H1 (cell line): ENCODE data around the gene GAGE12F. TPM values are rescaled to one million over a fixed set of nuclear protein-coding genes. Genes with fewer than 3 reads are reported as not detected.

ENCODE experiments used
- CTCF ChIA-PET: fragments of 300-600 bp; sonication (Branson Sonifier 250); formaldehyde crosslinking; loops from one replicate; lab custom pipeline; 2021; ENCODE audit not compliant: partially characterized antibody; lab: Charles Lee
- POLR2A ChIA-PET: fragments of 300-600 bp; sonication (Branson Sonifier 250); formaldehyde crosslinking; loops from one replicate; lab custom pipeline; 2021; ENCODE audit warnings: inconsistent platforms; ENCODE audit not compliant: partially characterized antibody; lab: Charles Lee
- DNase-seq, 2 experiments: peaks; one replicate each; pipeline versions ENCODE4 v3.0.0 to v3.0.0-alpha.2; 2010 to 2022; ENCODE audit warnings: low spot score in 2 of 2, low read depth in 1 of 2, mixed read lengths in 1 of 2
- FAIRE-seq: peaks from 2 replicates; lab custom pipeline; 2011; peaks lifted over from hg19 to GRCh38; lab: Jason Lieb, UNC
- H2AFZ ChIP-seq: 2 replicates; pipeline ENCODE4 v1.8.1; 2012; ENCODE audit warnings: low read length, inconsistent platforms
- H2AK5ac ChIP-seq: 2 replicates; pipeline ENCODE4 v1.6.1; 2013; ENCODE audit warnings: low read depth, low read length
- H2BK120ac ChIP-seq: replicated peaks from 2 replicates; pipeline ENCODE3; 2013; ENCODE audit warnings: low read depth, low read length, inconsistent platforms
- H2BK12ac ChIP-seq: 2 replicates; pipeline ENCODE4 v1.6.1; 2013; ENCODE audit warnings: low read depth, low read length
- H2BK15ac ChIP-seq: 2 replicates; pipeline ENCODE4 v1.6.1; 2013; ENCODE audit warnings: low read length
- H2BK20ac ChIP-seq: 2 replicates; pipeline ENCODE4 v1.6.1; 2013; ENCODE audit warnings: low read length
- H2BK5ac ChIP-seq: 2 replicates; pipeline ENCODE4 v1.6.1; 2013; ENCODE audit warnings: low read depth, low read length
- H3K14ac ChIP-seq: 2 replicates; pipeline ENCODE4 v1.6.1; 2013; ENCODE audit warnings: inconsistent platforms; ENCODE audit not compliant: insufficient read length
- H3K18ac ChIP-seq: 2 replicates; pipeline ENCODE4 v1.6.1; 2013; ENCODE audit warnings: low read length; ENCODE audit errors: extremely low read depth
- H3K23ac ChIP-seq: 2 replicates; pipeline ENCODE4 v1.6.1; 2013; ENCODE audit warnings: inconsistent platforms; ENCODE audit not compliant: insufficient read length
- H3K23me2 ChIP-seq: 2 replicates; pipeline ENCODE4 v1.6.1; 2013; ENCODE audit warnings: low read depth, low read length
- H3K27ac ChIP-seq: 2 replicates; pipeline ENCODE4 v1.6.1; 2011; ENCODE audit warnings: low read depth, low read length, inconsistent platforms
- H3K27me3 ChIP-seq, 4 experiments: replicated peaks in 1 of 4; 1 replicate in 1 of 4; 2 replicates in 3 of 4; pipeline versions ENCODE4 v1.6.1 to v1.8.1; 2011 to 2013; ENCODE audit warnings: low read length in 3 of 4, mild to moderate bottlenecking in 3 of 4, inconsistent platforms in 2 of 4, mixed read lengths in 2 of 4, moderate library complexity in 1 of 4; ENCODE audit not compliant: control insufficient read depth in 3 of 4, insufficient read depth in 3 of 4; ENCODE audit errors: extremely low read depth in 1 of 4
- H3K36me3 ChIP-seq, 4 experiments: 2 replicates each; pipeline versions ENCODE4 v1.6.1 to v1.8.1; 2011 to 2013; ENCODE audit warnings: mild to moderate bottlenecking in 4 of 4, low read length in 3 of 4, moderate library complexity in 2 of 4, control low read depth in 1 of 4, inconsistent platforms in 1 of 4; ENCODE audit not compliant: insufficient read depth in 4 of 4, control insufficient read depth in 2 of 4
- H3K4ac ChIP-seq: replicated peaks from 2 replicates; pipeline ENCODE3; 2013; ENCODE audit warnings: low read length, low read depth, mixed read lengths, inconsistent platforms; ENCODE audit not compliant: insufficient read length
- H3K4me1 ChIP-seq, 4 experiments: replicated peaks in 1 of 4; 1 replicate in 1 of 4; 2 replicates in 3 of 4; pipeline versions ENCODE4 v1.6.1 to v1.8.1; 2011 to 2013; ENCODE audit warnings: low read length in 3 of 4, inconsistent platforms in 2 of 4, mixed read lengths in 1 of 4; ENCODE audit not compliant: insufficient read depth in 4 of 4, control insufficient read depth in 3 of 4
- H3K4me2 ChIP-seq, 2 experiments: 2 replicates each; pipeline versions ENCODE4 v1.6.1 to v1.8.1; 2011 to 2013; ENCODE audit warnings: low read depth in 2 of 2, low read length in 2 of 2, control low read depth in 1 of 2, inconsistent platforms in 1 of 2, mild to moderate bottlenecking in 1 of 2; ENCODE audit not compliant: insufficient read depth in 1 of 2
- H3K4me3 ChIP-seq, 4 experiments: fragments of 200-600, 300-600 bp in 1 of 4; sonication (generic), shearing (Covaris generic), sonication (Bioruptor Twin) in 1 of 4; 2 replicates each; pipeline versions ENCODE4 v1.5.1 to v1.8.1; 2011 to 2016; ENCODE audit warnings: low read length in 4 of 4, low read depth in 3 of 4, control low read depth in 2 of 4, inconsistent platforms in 2 of 4, mild to moderate bottlenecking in 2 of 4, mixed read lengths in 1 of 4, moderate library complexity in 1 of 4; ENCODE audit not compliant: insufficient read depth in 2 of 4; ENCODE audit errors: extremely low read depth in 1 of 4
- H3K56ac ChIP-seq: replicated peaks from 2 replicates; pipeline ENCODE3; 2013; ENCODE audit warnings: low read depth, mild to moderate bottlenecking, mixed read lengths, low read length, inconsistent platforms; ENCODE audit not compliant: insufficient read length
- H3K79me1 ChIP-seq: 2 replicates; pipeline ENCODE4 v1.6.1; 2013; ENCODE audit warnings: low read depth, low read length, control low read depth
- H3K79me2 ChIP-seq, 2 experiments: 2 replicates each; pipeline versions ENCODE4 v1.6.1 to v1.8.1; 2012 to 2013; ENCODE audit warnings: low read length in 2 of 2, mild to moderate bottlenecking in 2 of 2, inconsistent platforms in 1 of 2; ENCODE audit not compliant: insufficient read depth in 2 of 2, control insufficient read depth in 1 of 2
- H3K9ac ChIP-seq, 4 experiments: replicated peaks in 1 of 4; 1 replicate in 1 of 4; 2 replicates in 3 of 4; pipeline versions ENCODE4 v1.6.1 to v1.8.1; 2011 to 2013; ENCODE audit warnings: low read depth in 3 of 4, low read length in 3 of 4, control low read depth in 2 of 4, mild to moderate bottlenecking in 2 of 4, moderate library complexity in 2 of 4, inconsistent platforms in 1 of 4; ENCODE audit errors: extremely low read depth in 1 of 4
- H3K9me3 ChIP-seq, 2 experiments: 2 replicates each; pipeline versions ENCODE4 v1.6.1 to v1.8.1; 2012 to 2013; ENCODE audit warnings: mild to moderate bottlenecking in 2 of 2, moderate library complexity in 2 of 2, control low read depth in 1 of 2, inconsistent platforms in 1 of 2, low read depth in 1 of 2, low read length in 1 of 2, mixed read lengths in 1 of 2; ENCODE audit not compliant: insufficient read depth in 2 of 2
- H4K20me1 ChIP-seq, 2 experiments: replicated peaks in 1 of 2; 2 replicates each; pipeline versions ENCODE3 to v1.8.1; 2011 to 2013; ENCODE audit warnings: inconsistent platforms in 2 of 2, low read length in 2 of 2, mild to moderate bottlenecking in 1 of 2; ENCODE audit not compliant: insufficient read depth in 2 of 2, control insufficient read depth in 1 of 2
- H4K5ac ChIP-seq: 2 replicates; pipeline ENCODE4 v1.6.1; 2013; ENCODE audit warnings: low read length, low read depth, mixed read lengths, inconsistent platforms; ENCODE audit not compliant: insufficient read length
- H4K8ac ChIP-seq: 2 replicates; pipeline ENCODE4 v1.8.0; 2013; ENCODE audit warnings: mild to moderate bottlenecking, moderate library complexity, low read length, inconsistent platforms; ENCODE audit not compliant: insufficient read depth; ENCODE audit errors: extremely low read depth
- H4K91ac ChIP-seq: replicated peaks from 2 replicates; pipeline ENCODE3; 2013; ENCODE audit warnings: low read length, mixed read lengths, inconsistent platforms; ENCODE audit not compliant: insufficient read length
- JUN ChIP-seq: IDR thresholded peaks from 2 replicates; pipeline ENCODE4 v1.6.1; 2011; ENCODE audit warnings: low read depth, mild to moderate bottlenecking, improper control_type of control experiment, low read length
- POLR2A ChIP-seq, 2 experiments: IDR thresholded peaks; 1 replicate in 1 of 2; 2 replicates in 1 of 2; pipeline ENCODE4 v1.6.1; 2011; ENCODE audit warnings: low read depth in 2 of 2, low read length in 2 of 2, mild to moderate bottlenecking in 2 of 2; ENCODE audit errors: control extremely low read depth in 1 of 2
- SP4 ChIP-seq: IDR thresholded peaks from 2 replicates; pipeline ENCODE4 v1.6.1; 2012; ENCODE audit warnings: low read length, inconsistent platforms
- YY1 ChIP-seq: IDR thresholded peaks from 2 replicates; pipeline ENCODE4 v1.6.1; 2011; ENCODE audit warnings: low read depth, mild to moderate bottlenecking, low read length
- WGBS, 2 experiments: shearing (Covaris generic) in 1 of 2; methylation state at CpG; one replicate each; pipeline versions ENCODE4 v1.1.6 to v1.1.7; 2013 to 2015; ENCODE audit warnings: low lambda C conversion rate in 2 of 2, mixed read lengths in 2 of 2, inconsistent platforms in 1 of 2, low coverage in 1 of 2, missing lambda C conversion rate in 1 of 2; ENCODE audit not compliant: insufficient replicate concordance in 2 of 2, insufficient coverage in 1 of 2, insufficient read length in 1 of 2; ENCODE audit errors: extremely low coverage in 1 of 2, missing lambda C conversion rate in 1 of 2; 5-methylcytosine and 5-hydroxymethylcytosine counted together
- polyA plus RNA-seq, 7 experiments: library from polyadenylated mRNA; depleted of rRNA in 3 of 7; stranded (reverse) in 5 of 7; unstranded in 2 of 7; fragments of >200 nt in 5 of 7; fragments of 200-250 nt in 2 of 7; gene quantifications; 1 replicate in 5 of 7; 2 replicates in 1 of 7; 4 replicates in 1 of 7; pipeline versions ENCODE4 v1.2.1 to v1.2.3, GENCODE V29; 2011 to 2013; ENCODE audit warnings: missing spikeins in 2 of 7, mixed read lengths in 2 of 7
- small RNA-seq: library from polyadenylated mRNA; stranded (forward); fragments of <200 nt; extraction: miRNeasy Mini kit (QIAGEN cat#:217004); gene quantifications from one replicate; pipeline ENCODE3, GENCODE V24; 2013; ENCODE audit not compliant: insufficient read depth
- total RNA-seq: library from RNA; stranded (reverse); fragmentation: NEBNext Ultra II Directional; extraction: Animal tissue kit (Norgen Biotek cat#: 25700); gene quantifications from 2 replicates; pipeline ENCODE4 v1.2.1, GENCODE V29; 2021

GAGE12F gene
- total and polyA plus RNA-seq, 2 of the 8 experiments (the other 6 are each of a cell fraction or from before 2014, with no cell fraction given): not detected

GRCh38 chrX:49610718-49611310 is 50.2 kb downstream of the GAGE12F start:
- no peak overlapping the region for H4K91ac ChIP-seq
- CTCF ChIA-PET: no interaction called here
- no peaks in the 10 kb centered on the region for H4K20me1 ChIP-seq
- H3K36me3 ChIP-seq: no peaks in the 10 kb centered on the region
- H3K9me3 ChIP-seq: no peaks in the 10 kb centered on the region
- no peak for DNase-seq
- no peak overlapping the region for H2BK5ac ChIP-seq
- no peaks in the 10 kb centered on the region for H3K23me2 ChIP-seq
- no peak overlapping the region for H3K14ac ChIP-seq
- H2BK15ac ChIP-seq: no peak overlapping the region
- H3K4me1 ChIP-seq: no peaks in the 10 kb centered on the region
- H2BK120ac ChIP-seq: no peak overlapping the region
- no peak overlapping the region for H3K23ac ChIP-seq
- no peak overlapping the region for H3K18ac ChIP-seq
- no peaks in the 10 kb centered on the region for H3K27me3 ChIP-seq
- H3K4me2 ChIP-seq: no peak overlapping the region
- WGBS, 2 experiments: 94% methylated on average over 7 of the region's 7 CpGs; no CpG with 5 or more reads in 1 of the 2 experiments
- no peaks in the 10 kb centered on the region for H3K79me1 ChIP-seq
- TF ChIP-seq JUN (no peak), YY1 (no peak), SP4 (no peak), POLR2A (IDR thresholded peaks at IDR 0.05; ENCODE audit: control extremely low read depth in 1 of 2, low read depth in 2 of 2, low read length in 2 of 2) (no peak)
- TF ChIP-seq, all 59 proteins: peak for 0
- FAIRE-seq: no peak
- H3K79me2 ChIP-seq: no peaks in the 10 kb centered on the region
- no peak overlapping the region for H4K8ac ChIP-seq
- no peak overlapping the region for H2BK20ac ChIP-seq
- POLR2A ChIA-PET: no interaction called here
- no peak overlapping the region for H4K5ac ChIP-seq
- H2BK12ac ChIP-seq: no peak overlapping the region
- no peak overlapping the region for H3K4ac ChIP-seq
- H2AFZ ChIP-seq: no peak overlapping the region
- H3K4me3 ChIP-seq: no peak overlapping the region
- no peak overlapping the region for H3K27ac ChIP-seq
- no peak overlapping the region for H3K9ac ChIP-seq
- H3K56ac ChIP-seq: no peak overlapping the region
- no peak overlapping the region for H2AK5ac ChIP-seq

Small RNA genes lying within 50 kb of the gene (small RNA-seq; reads per million reads assigned to genes)
- gene GAGE12B: not detected

Other genes with a start within 250 kb of the GAGE12F start
- not detected in 2 replicates for gene GAGE12J, start 238.8 kb upstream of the GAGE12F start, total RNA-seq
- not detected in 2 replicates for gene GAGE12J, start 238.8 kb upstream of the GAGE12F start, polyA plus RNA-seq (2011; rRNA removed)
- not detected in 2 replicates for gene GAGE13, start 229.3 kb upstream of the GAGE12F start, total RNA-seq
- not detected in 2 replicates for gene GAGE13, start 229.3 kb upstream of the GAGE12F start, polyA plus RNA-seq (2011; rRNA removed)
- not detected in 2 replicates for gene GAGE12C, start 28.7 kb upstream of the GAGE12F start, total RNA-seq
- not detected in 2 replicates for gene GAGE12C, start 28.7 kb upstream of the GAGE12F start, polyA plus RNA-seq (2011; rRNA removed)
- not detected in 2 replicates for gene GAGE12D, start 19.1 kb upstream of the GAGE12F start, total RNA-seq
- gene GAGE12D, start 19.1 kb upstream of the GAGE12F start, polyA plus RNA-seq (2011; rRNA removed): not detected in 2 replicates
- gene GAGE12E, start 9.6 kb upstream of the GAGE12F start, total RNA-seq: not detected in 2 replicates
- not detected in 2 replicates for gene GAGE12E, start 9.6 kb upstream of the GAGE12F start, polyA plus RNA-seq (2011; rRNA removed)
- not detected in 2 replicates for gene GAGE12G, start 9.6 kb downstream of the GAGE12F start, total RNA-seq
- gene GAGE12G, start 9.6 kb downstream of the GAGE12F start, polyA plus RNA-seq (2011; rRNA removed): not detected in 2 replicates
- gene GAGE12H, start 19.1 kb downstream of the GAGE12F start, total RNA-seq: not detected in 2 replicates
- not detected in 2 replicates for gene GAGE12H, start 19.1 kb downstream of the GAGE12F start, polyA plus RNA-seq (2011; rRNA removed)
- gene GAGE2A, start 28.7 kb downstream of the GAGE12F start, total RNA-seq: not detected in 2 replicates
- not detected in 2 replicates for gene GAGE2A, start 28.7 kb downstream of the GAGE12F start, polyA plus RNA-seq (2011; rRNA removed)
- not detected in 2 replicates for gene GAGE1, start 38.2 kb downstream of the GAGE12F start, total RNA-seq
- not detected in 2 replicates for gene GAGE1, start 38.2 kb downstream of the GAGE12F start, polyA plus RNA-seq (2011; rRNA removed)
- gene PAGE1, start 135.1 kb downstream of the GAGE12F start, total RNA-seq: not detected in 2 replicates
- not detected in 2 replicates for gene PAGE1, start 135.1 kb downstream of the GAGE12F start, polyA plus RNA-seq (2011; rRNA removed)